ENCODE results near the gene ZNF236.

GRCh38 chr18:77009675-77010074, 187.3 kb downstream of the ZNF236 start:
- TF ChIP-seq CTCF (IDR thresholded peaks at IDR 0.05) (no peak), ZFX (IDR thresholded peaks at IDR 0.05; ENCODE audit: borderline replicate concordance) (no peak)

Data from 22Rv1 (cell line).